Measurements from ENCODE around the gene OR2AG1.

- TF ChIP-seq CTCF (IDR thresholded peaks at IDR 0.05) (no peak), POLR2A (IDR thresholded peaks at IDR 0.05) (peak in 2 of 4 donors; percentile 24 to 74)
Observed at GRCh38 chr11:6746086-6746618, 36.7 kb upstream of the OR2AG1 start.
